SK-N-SH treated with all-trans-retinoic acid at 6 μM for 48 hours (cell line): Measurements from ENCODE around the gene GAP43.

Experiments
- ATAC-seq: fragments of 200-7000 bp; cut with Tn5 transposase; 3 replicates; pipeline ENCODE4 v1.9.1; 2020; ENCODE audit warnings: mild to moderate bottlenecking, moderate library complexity
- ARNTL ChIP-seq: fragments of 450-650 bp; formaldehyde crosslinking; IDR thresholded peaks from 2 replicates; pipeline ENCODE4 v1.5.0; 2020; ENCODE audit warnings: low read depth, mild to moderate bottlenecking, moderate library complexity, borderline replicate concordance
- BACH2 ChIP-seq: fragments of 250-450 bp; sonication (Bioruptor Pico); IDR thresholded peaks from 2 replicates; pipeline ENCODE4 v1.9.0; 2021; ENCODE audit warnings: mild to moderate bottlenecking, borderline replicate concordance
- CSDC2 ChIP-seq: fragments of 250-450 bp; sonication (Bioruptor Pico); IDR thresholded peaks from 2 replicates; pipeline ENCODE4 v1.5.0; 2020; ENCODE audit warnings: mild to moderate bottlenecking, moderate library complexity
- ESRRG ChIP-seq: fragments of 250-450 bp; sonication (Bioruptor Pico); IDR thresholded peaks from 2 replicates; pipeline ENCODE4 v1.6.1; 2021; ENCODE audit warnings: mild to moderate bottlenecking
- GLIS3 ChIP-seq: fragments of 250-450 bp; sonication (Bioruptor Pico); IDR thresholded peaks from 2 replicates; pipeline ENCODE4 v1.5.0; 2020; ENCODE audit warnings: mild to moderate bottlenecking, moderate library complexity
- ISL1 ChIP-seq: fragments of 250-450 bp; sonication (Bioruptor Pico); IDR thresholded peaks from 2 replicates; pipeline ENCODE4 v2.1.2; 2022; ENCODE audit warnings: mild to moderate bottlenecking, moderate library complexity
- OSR1 ChIP-seq: fragments of 250-450 bp; sonication (Bioruptor Pico); IDR thresholded peaks from 2 replicates; pipeline ENCODE4 v1.8.0; 2022; ENCODE audit warnings: moderate library complexity, mild to moderate bottlenecking, inconsistent platforms
- RARB ChIP-seq: fragments of 250-450 bp; sonication (Bioruptor Pico); IDR thresholded peaks from 2 replicates; pipeline ENCODE4 v1.8.0; 2021; ENCODE audit warnings: mild to moderate bottlenecking, moderate library complexity
- SNAI2 ChIP-seq: fragments of 250-450 bp; sonication (Bioruptor Pico); IDR thresholded peaks from 2 replicates; pipeline ENCODE4 v1.5.0; 2020; ENCODE audit warnings: mild to moderate bottlenecking, moderate library complexity
- TOX ChIP-seq: fragments of 250-450 bp; sonication (Bioruptor Pico); IDR thresholded peaks from 2 replicates; pipeline ENCODE4 v1.8.0; 2021; ENCODE audit warnings: mild to moderate bottlenecking, moderate library complexity, borderline replicate concordance
- ZC3H10 ChIP-seq: fragments of 250-450 bp; sonication (Bioruptor Pico); IDR thresholded peaks from 2 replicates; pipeline ENCODE4 v1.5.1; 2021; ENCODE audit warnings: mild to moderate bottlenecking, moderate library complexity
- ZFP3 ChIP-seq: fragments of 250-450 bp; sonication (Bioruptor Pico); IDR thresholded peaks from 2 replicates; pipeline ENCODE4 v1.5.0; 2020; ENCODE audit warnings: mild to moderate bottlenecking, moderate library complexity
- ZFP30 ChIP-seq: fragments of 450-650 bp; formaldehyde crosslinking; IDR thresholded peaks from 2 replicates; pipeline ENCODE4 v1.5.0; 2022; ENCODE audit warnings: mild to moderate bottlenecking, moderate library complexity
- ZNF70 ChIP-seq: fragments of 450-650 bp; formaldehyde crosslinking; IDR thresholded peaks from 2 replicates; pipeline ENCODE4 v1.5.0; 2020; ENCODE audit warnings: mild to moderate bottlenecking, moderate library complexity
- ZNF8 ChIP-seq: fragments of 450-650 bp; formaldehyde crosslinking; IDR thresholded peaks from 2 replicates; pipeline ENCODE4 v1.5.0; 2020; ENCODE audit warnings: mild to moderate bottlenecking, moderate library complexity
- TF ChIP-seq, protein P1 (sequence below): fragments of 250-450 bp; sonication (Bioruptor Pico); IDR thresholded peaks from 2 replicates; pipeline ENCODE4 v1.5.1; 2020; ENCODE audit warnings: low read depth, mild to moderate bottlenecking, moderate library complexity
- TF ChIP-seq, protein P2 (sequence below): fragments of 250-450 bp; sonication (Bioruptor Pico); IDR thresholded peaks from 2 replicates; pipeline ENCODE4 v1.8.0; 2021; ENCODE audit warnings: low read depth, mild to moderate bottlenecking, moderate library complexity, borderline replicate concordance
- TF ChIP-seq, protein P3 (sequence below): fragments of 250-450 bp; sonication (Bioruptor Pico); IDR thresholded peaks from 2 replicates; pipeline ENCODE4 v1.8.0; 2020; ENCODE audit warnings: mild to moderate bottlenecking, moderate library complexity, borderline replicate concordance

Gene GAP43

DNA sequence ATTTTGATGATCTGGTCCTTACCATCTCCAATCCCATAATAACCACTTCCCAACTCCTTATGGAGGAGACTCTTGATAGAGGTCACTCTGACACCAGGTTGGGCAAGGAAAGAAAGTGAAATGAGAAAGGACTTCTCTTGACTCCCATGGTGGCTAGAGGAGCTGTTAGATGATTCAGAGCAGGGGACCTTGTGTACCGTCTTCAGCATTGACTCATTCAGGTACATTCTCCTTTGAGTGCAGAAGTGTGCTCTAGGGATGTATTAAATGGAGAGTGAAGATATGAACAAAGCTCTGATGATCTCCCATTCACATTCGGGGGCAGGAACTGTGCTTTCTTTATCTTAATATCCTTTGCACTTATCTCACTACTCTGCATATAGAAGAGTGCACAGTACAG is 46.3 kb upstream of the GAP43 start (continued):
- TF ChIP-seq, protein P1, sequence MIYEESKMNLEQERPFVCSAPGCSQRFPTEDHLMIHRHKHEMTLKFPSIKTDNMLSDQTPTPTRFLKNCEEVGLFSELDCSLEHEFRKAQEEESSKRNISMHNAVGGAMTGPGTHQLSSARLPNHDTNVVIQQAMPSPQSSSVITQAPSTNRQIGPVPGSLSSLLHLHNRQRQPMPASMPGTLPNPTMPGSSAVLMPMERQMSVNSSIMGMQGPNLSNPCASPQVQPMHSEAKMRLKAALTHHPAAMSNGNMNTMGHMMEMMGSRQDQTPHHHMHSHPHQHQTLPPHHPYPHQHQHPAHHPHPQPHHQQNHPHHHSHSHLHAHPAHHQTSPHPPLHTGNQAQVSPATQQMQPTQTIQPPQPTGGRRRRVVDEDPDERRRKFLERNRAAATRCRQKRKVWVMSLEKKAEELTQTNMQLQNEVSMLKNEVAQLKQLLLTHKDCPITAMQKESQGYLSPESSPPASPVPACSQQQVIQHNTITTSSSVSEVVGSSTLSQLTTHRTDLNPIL (CRISPR knock-in tag), result no peak
- TF ChIP-seq, all 23 proteins: peak for 0

DNA sequence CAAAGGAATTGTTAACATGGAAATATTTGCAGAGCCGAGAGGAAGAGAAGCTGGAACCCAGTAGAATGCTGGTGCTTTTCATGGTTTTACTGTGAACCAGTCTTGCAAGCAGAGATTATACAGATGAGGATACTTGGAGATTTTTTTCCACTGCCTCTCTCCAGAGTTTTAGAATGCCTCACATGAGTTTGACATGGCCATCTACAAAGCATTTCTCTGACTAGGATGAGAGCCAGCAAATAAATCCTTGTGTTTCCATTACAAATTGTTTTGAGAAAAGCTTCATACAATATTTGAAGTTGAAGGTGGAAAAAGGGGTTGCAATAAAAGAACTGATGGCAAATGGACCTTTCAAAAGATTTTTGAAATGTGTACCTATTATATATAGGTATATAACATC is 45.0 kb upstream of the GAP43 start:
- ATAC-seq, result no peak
- TF ChIP-seq, protein P2, sequence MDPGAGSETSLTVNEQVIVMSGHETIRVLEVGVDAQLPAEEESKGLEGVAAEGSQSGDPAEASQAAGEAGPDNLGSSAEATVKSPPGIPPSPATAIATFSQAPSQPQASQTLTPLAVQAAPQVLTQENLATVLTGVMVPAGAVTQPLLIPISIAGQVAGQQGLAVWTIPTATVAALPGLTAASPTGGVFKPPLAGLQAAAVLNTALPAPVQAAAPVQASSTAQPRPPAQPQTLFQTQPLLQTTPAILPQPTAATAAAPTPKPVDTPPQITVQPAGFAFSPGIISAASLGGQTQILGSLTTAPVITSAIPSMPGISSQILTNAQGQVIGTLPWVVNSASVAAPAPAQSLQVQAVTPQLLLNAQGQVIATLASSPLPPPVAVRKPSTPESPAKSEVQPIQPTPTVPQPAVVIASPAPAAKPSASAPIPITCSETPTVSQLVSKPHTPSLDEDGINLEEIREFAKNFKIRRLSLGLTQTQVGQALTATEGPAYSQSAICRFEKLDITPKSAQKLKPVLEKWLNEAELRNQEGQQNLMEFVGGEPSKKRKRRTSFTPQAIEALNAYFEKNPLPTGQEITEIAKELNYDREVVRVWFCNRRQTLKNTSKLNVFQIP (CRISPR knock-in tag), result no peak
- TF ChIP-seq OSR1 (CRISPR knock-in tag), result no peak
- no peak for TF ChIP-seq ARNTL
- TF ChIP-seq SNAI2 (CRISPR knock-in tag), result no peak
- TF ChIP-seq CSDC2 (CRISPR knock-in tag), result no peak

DNA sequence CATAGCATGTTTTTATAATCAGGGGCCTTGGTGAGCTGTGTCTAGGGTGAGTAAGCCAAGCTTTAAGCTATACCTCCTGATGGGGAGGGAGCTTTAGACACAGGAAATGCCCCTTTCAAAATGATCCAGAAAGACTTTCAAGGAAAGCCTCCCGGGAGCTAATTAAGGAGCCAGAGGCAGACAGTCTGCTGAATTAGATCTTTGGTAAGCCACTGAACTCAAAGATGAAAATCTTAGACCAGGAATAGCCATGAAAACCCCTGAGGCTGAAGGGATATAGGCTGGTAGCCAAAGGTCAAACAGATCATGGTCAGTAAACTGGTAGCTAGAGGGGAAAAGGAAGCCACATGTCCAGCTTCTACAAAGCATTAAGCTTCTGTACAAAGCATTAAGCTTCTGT is 42.7 kb upstream of the GAP43 start:
- TF ChIP-seq ZC3H10 (CRISPR knock-in tag) (no peak), GLIS3 (CRISPR knock-in tag) (no peak), ESRRG (no peak), ARNTL (no peak), ZFP30 (no peak), RARB (CRISPR knock-in tag) (no peak), ZFP3 (CRISPR knock-in tag) (no peak)
- no peak for ATAC-seq

DNA sequence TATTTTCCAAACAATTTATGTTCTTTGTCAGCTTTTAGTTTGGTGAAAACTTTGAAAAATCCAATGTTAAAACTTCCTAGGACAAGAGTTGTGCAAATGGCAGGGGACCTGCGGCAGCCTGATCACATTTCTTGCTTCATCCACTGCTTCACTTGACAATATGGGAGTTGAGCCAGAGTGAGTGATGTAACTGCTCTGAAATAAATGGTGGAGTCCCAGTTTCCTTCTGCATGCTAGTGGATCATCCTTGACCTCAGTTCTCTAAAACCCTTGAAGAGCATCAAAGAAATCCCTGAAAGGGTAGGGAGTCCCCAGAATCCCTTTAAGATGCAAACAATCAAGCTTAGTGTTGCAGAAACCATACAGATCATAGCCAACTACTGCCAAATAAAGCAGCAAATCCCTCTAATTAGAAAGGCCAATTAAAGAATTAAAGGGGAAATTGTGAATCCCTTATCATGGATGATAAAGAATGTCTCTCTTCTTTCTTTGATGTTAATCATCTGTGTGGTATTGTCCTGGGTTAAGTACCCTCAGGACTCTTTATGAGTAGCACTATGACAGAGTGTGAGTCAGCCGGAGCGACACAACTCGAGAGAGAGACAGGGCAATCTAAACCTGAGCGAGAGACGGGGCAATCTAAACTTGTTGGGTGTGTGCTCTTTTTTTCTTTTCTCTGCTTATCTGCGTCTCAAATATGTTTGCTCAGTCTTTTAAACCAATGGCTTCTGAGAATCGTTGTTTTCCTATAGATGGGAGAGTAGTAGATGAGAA is 41.8 kb upstream of the GAP43 start:
- TF ChIP-seq OSR1 (CRISPR knock-in tag) (no peak), ZNF8 (CRISPR knock-in tag) (no peak), TOX (CRISPR knock-in tag) (no peak), ZFP3 (CRISPR knock-in tag) (no peak), ZNF70 (CRISPR knock-in tag) (no peak)
- TF ChIP-seq, all 23 proteins: peak for 0
- no peak for ATAC-seq

DNA sequence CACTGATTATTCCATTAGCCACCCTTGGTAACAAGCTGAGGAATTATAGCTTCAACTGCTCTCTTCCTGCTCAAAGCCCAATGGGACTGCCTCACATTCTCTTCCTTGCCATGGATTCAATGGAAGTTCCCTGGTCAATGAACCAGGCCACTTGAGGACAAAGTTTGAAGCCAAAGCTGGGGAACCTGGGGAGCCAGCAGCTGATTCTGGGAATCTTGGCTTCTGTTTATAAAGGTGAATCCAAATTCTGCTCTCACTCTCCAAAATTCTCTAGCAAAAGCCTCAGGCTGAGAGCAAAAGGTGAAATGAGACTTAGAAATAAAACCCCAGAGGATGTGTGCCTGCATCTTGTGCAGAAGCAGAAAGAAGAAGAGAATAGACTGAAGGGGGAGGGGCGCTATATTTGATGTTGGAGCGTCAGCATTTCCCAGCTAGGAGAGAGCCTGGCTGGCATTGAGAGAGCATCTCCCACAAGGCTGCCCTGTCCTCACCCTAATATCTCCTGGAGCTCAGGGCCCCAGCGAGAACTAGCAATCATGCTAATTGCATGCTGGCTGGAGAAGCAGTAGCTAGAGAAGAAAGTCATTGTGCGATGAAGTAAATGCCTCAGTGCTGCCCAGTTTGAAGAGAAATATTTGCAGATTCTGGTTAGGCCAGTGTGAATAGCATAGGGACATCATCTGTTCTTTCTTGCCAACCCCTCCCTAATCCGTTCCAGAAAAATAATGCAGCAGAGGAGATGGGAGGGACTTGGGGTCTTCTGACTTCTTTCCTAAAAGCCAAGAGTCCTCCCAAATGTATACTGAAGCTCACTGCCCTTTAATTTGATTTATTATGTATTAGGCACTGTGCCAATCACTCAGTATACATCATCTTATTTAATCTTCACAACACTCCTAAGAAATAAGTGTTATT is 34.9 kb upstream of the GAP43 start:
- no peak for ATAC-seq
- TF ChIP-seq OSR1 (CRISPR knock-in tag) (no peak), CSDC2 (CRISPR knock-in tag) (no peak), ISL1 (CRISPR knock-in tag) (no peak), ZNF8 (CRISPR knock-in tag) (no peak), ZFP30 (no peak), GLIS3 (CRISPR knock-in tag) (no peak), BACH2 (no peak), ESRRG (no peak), SNAI2 (CRISPR knock-in tag) (no peak), ARNTL (no peak), ZFP3 (CRISPR knock-in tag) (no peak), ZC3H10 (CRISPR knock-in tag) (no peak)
- TF ChIP-seq, protein P3, sequence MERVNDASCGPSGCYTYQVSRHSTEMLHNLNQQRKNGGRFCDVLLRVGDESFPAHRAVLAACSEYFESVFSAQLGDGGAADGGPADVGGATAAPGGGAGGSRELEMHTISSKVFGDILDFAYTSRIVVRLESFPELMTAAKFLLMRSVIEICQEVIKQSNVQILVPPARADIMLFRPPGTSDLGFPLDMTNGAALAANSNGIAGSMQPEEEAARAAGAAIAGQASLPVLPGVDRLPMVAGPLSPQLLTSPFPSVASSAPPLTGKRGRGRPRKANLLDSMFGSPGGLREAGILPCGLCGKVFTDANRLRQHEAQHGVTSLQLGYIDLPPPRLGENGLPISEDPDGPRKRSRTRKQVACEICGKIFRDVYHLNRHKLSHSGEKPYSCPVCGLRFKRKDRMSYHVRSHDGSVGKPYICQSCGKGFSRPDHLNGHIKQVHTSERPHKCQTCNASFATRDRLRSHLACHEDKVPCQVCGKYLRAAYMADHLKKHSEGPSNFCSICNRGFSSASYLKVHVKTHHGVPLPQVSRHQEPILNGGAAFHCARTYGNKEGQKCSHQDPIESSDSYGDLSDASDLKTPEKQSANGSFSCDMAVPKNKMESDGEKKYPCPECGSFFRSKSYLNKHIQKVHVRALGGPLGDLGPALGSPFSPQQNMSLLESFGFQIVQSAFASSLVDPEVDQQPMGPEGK, result no peak
- TF ChIP-seq, protein P1 (CRISPR knock-in tag), result no peak
- TF ChIP-seq, protein P2 (CRISPR knock-in tag), result no peak
- TF ChIP-seq, all 23 proteins: peak for 0
